22Rv1 (cell line): ENCODE results near the gene ADGRA3.
A peak's percentile ranks its signal among the peaks of the same experiment; 100 is the strongest.

Experiments
- H3K27ac ChIP-seq: fragments of 450-650 bp; 2 replicates; pipeline ENCODE4 v1.5.1; 2017
- CTCF ChIP-seq: fragments of 450-650 bp; IDR thresholded peaks from 2 replicates; pipeline ENCODE4 v1.5.1; 2017; ENCODE audit warnings: mild to moderate bottlenecking
- ZFX ChIP-seq: fragments of 450-650 bp; IDR thresholded peaks from 2 replicates; pipeline ENCODE4 v1.6.1; 2017; ENCODE audit warnings: antibody characterized with exemption, borderline replicate concordance

The ADGRA3 gene

GRCh38 chr4:22435652-22436051 lies 80.2 kb downstream of the ADGRA3 start:
- H3K27ac ChIP-seq = no peak overlapping the region
- TF ChIP-seq ZFX = no peak
- no peak for TF ChIP-seq CTCF

DNA sequence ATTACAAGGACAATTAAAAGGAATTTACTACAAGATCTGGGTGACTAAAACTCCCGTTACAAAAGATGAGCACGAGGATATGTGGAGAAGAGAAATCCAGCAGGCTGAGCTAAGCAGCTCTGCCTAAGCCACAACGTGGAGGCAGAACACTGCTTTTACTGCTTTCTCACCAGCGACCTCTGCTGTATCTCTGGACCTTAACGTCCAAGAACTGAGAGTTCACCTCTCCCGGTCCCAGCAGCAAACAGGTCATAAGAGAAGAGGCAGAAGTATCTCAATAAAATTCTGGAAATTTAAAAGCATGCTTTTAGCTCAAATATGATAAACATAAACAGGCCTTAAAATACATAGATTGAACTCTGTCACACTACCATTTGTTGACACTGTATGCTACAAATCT lies 81.0 kb downstream of the ADGRA3 start:
- no peak overlapping the region for H3K27ac ChIP-seq
- TF ChIP-seq ZFX (no peak), CTCF (peak; percentile 63)

GRCh38 chr4:22430626-22431025 lies 85.2 kb downstream of the ADGRA3 start:
- TF ChIP-seq CTCF (no peak), ZFX (no peak)
- H3K27ac ChIP-seq = no peak overlapping the region

- no peak for TF ChIP-seq ZFX
- TF ChIP-seq CTCF = no peak
- H3K27ac ChIP-seq = no peak overlapping the region
Measured at GRCh38 chr4:22428441-22428840, 87.4 kb downstream of the ADGRA3 start.

- H3K27ac ChIP-seq = no peak overlapping the region
- TF ChIP-seq ZFX (no peak), CTCF (no peak)
Measured at GRCh38 chr4:22427675-22428074, 88.2 kb downstream of the ADGRA3 start.

DNA sequence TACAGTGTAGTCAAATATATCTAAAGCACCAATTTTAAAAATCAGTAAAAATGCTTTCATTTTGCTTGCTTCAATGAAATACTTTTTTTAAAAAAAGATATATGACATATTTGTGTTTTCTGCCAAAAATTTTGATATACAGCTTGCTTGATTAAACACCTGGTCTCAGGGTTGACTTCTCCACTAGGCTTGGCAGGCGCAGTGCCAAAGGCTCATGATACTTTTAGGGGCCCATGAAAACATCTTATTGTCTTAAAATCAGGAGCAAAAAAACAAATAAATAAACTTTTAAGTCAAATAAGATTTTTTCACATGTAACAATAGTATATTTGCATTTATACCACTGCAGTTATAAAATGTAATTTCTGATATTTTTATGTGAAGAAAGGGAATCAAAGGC lies 95.6 kb downstream of the ADGRA3 start:
- H3K27ac ChIP-seq = no peak overlapping the region
- TF ChIP-seq CTCF (no peak), ZFX (no peak)

DNA sequence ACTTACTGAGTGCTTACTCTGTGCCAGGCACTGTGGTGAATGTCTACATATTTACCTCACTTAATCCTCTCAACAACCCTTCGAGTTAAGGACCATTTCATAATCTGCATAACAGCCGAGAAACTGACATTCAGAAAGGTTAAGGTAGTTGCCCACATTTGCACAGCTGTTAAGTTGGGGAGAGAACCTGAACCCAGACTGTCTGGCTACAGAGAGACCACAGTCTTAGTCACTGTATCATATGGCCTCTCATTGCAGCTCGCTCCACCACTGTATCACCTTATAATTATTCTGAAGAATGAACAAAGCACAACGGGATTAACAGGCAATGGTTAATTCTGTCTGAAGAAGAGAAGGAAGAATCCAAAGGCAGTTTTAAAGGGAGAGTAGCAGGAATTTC lies 98.5 kb downstream of the ADGRA3 start:
- no peak overlapping the region for H3K27ac ChIP-seq
- TF ChIP-seq CTCF = no peak
- no peak for TF ChIP-seq ZFX

GRCh38 chr4:22416403-22416802 lies 99.5 kb downstream of the ADGRA3 start:
- no peak overlapping the region for H3K27ac ChIP-seq
- TF ChIP-seq ZFX (no peak), CTCF (no peak)
